Cardiac muscle cell (in vitro differentiated cells and primary cell): ENCODE measurements around the gene DNM3. TPM values are rescaled to one million over a fixed set of nuclear protein-coding genes. Genes with fewer than 3 reads are reported as not detected.

Source experiments
- DNase-seq, 2 donors: peaks; one replicate each; pipeline versions ENCODE4 v3.0.0 to v3.0.0-alpha.2; 2010 to 2017; ENCODE audit warnings: low read depth in 1 of 2, low spot score in 1 of 2
- H3K27ac ChIP-seq: fragments of 200-600 bp; sonication (generic); 2 replicates; pipeline ENCODE4 v1.5.1; 2016
- H3K27me3 ChIP-seq: fragments of 200-600 bp; sonication (generic); 2 replicates; pipeline ENCODE4 v1.6.0; 2016; ENCODE audit warnings: control low read depth
- H3K36me3 ChIP-seq: fragments of 200-600 bp; sonication (generic); 2 replicates; pipeline ENCODE4 v1.5.1; 2016; ENCODE audit warnings: control low read depth
- H3K4me1 ChIP-seq: fragments of 200-600 bp; sonication (generic); 2 replicates; pipeline ENCODE4 v1.8.1; 2017; ENCODE audit warnings: low read depth, mild to moderate bottlenecking, mixed run types
- H3K4me3 ChIP-seq: fragments of 200-600 bp; sonication (generic); 2 replicates; pipeline ENCODE4 v1.5.1; 2016; ENCODE audit warnings: mild to moderate bottlenecking
- H3K9me3 ChIP-seq: fragments of 200-600 bp; sonication (generic); 2 replicates; pipeline ENCODE4 v1.5.1; 2017; ENCODE audit warnings: low read depth, mild to moderate bottlenecking, control low read depth
- CTCF ChIP-seq: IDR thresholded peaks from 2 replicates; pipeline ENCODE4 v1.5.1; 2012; ENCODE audit warnings: low read depth, mild to moderate bottlenecking, low read length
- polyA plus RNA-seq: library from polyadenylated mRNA; unstranded; fragments of >200 nt; fragmentation: Nextera tagmentation; extraction: Ambion mirVana; gene quantifications from 2 replicates; pipeline ENCODE4 v1.2.1, GENCODE V29; 2016
- total RNA-seq: library from RNA; depleted of rRNA; stranded (reverse); fragments of >200 nt; gene quantifications from 2 replicates; pipeline ENCODE4 v1.2.3, GENCODE V29; 2016

DNM3 gene
- total and polyA plus RNA-seq, 2 experiments from 2014 or later, result 0.42 TPM; not detected in 1

- no peak overlapping the region for H3K4me3 ChIP-seq
- no peak for TF ChIP-seq CTCF
- no peaks in the 10 kb centered on the region for H3K36me3 ChIP-seq
- no peaks in the 10 kb centered on the region for H3K4me1 ChIP-seq
- peaks cover 25% of the 10 kb centered on the region for H3K27me3 ChIP-seq
- no peaks in the 10 kb centered on the region for H3K9me3 ChIP-seq
- DNase-seq, result no peak
- H3K27ac ChIP-seq, result no peak overlapping the region
Observed at GRCh38 chr1:172276120-172276818, 435.0 kb downstream of the DNM3 start.

- no peak overlapping the region for H3K27ac ChIP-seq
- peaks cover 25% of the 10 kb centered on the region for H3K27me3 ChIP-seq
- H3K9me3 ChIP-seq, result no peaks in the 10 kb centered on the region
- no peak overlapping the region for H3K4me3 ChIP-seq
- no peaks in the 10 kb centered on the region for H3K4me1 ChIP-seq
- H3K36me3 ChIP-seq, result no peaks in the 10 kb centered on the region
- DNase-seq, result peak in 1 of 2 donors; percentile 35
- TF ChIP-seq CTCF, result no peak
Observed at GRCh38 chr1:172277275-172277674, 436.0 kb downstream of the DNM3 start.

- H3K4me3 ChIP-seq, result no peak overlapping the region
- H3K27me3 ChIP-seq, result peaks cover 25% of the 10 kb centered on the region
- no peak for TF ChIP-seq CTCF
- H3K36me3 ChIP-seq, result no peaks in the 10 kb centered on the region
- no peaks in the 10 kb centered on the region for H3K4me1 ChIP-seq
- H3K9me3 ChIP-seq, result no peaks in the 10 kb centered on the region
- no peak overlapping the region for H3K27ac ChIP-seq
- DNase-seq, result no peak
Observed at GRCh38 chr1:172277989-172278388, 436.7 kb downstream of the DNM3 start.

GRCh38 chr1:172278478-172278877 is 437.2 kb downstream of the DNM3 start:
- H3K4me1 ChIP-seq, result no peaks in the 10 kb centered on the region
- no peaks in the 10 kb centered on the region for H3K36me3 ChIP-seq
- no peaks in the 10 kb centered on the region for H3K9me3 ChIP-seq
- peaks cover 25% of the 10 kb centered on the region for H3K27me3 ChIP-seq
- no peak for TF ChIP-seq CTCF
- H3K4me3 ChIP-seq, result no peak overlapping the region
- DNase-seq, result peak in 1 of 2 donors; percentile 52
- no peak overlapping the region for H3K27ac ChIP-seq

GRCh38 chr1:172279939-172280636 is 438.8 kb downstream of the DNM3 start:
- DNase-seq, result peak in 1 of 2 donors; percentile 41
- no peak overlapping the region for H3K27ac ChIP-seq
- no peak for TF ChIP-seq CTCF

More at GRCh38 chr1:172279939-172280636, 438.8 kb downstream of the DNM3 start:
- Histone ChIP-seq H3K4me3 (no peak overlapping the region), H3K9me3 (no peaks in the 10 kb centered on the region), H3K4me1 (no peaks in the 10 kb centered on the region), H3K27me3 (peaks cover 25% of the 10 kb centered on the region), H3K36me3 (no peaks in the 10 kb centered on the region)
